ENCODE measurements around the gene TEKT3.
A peak's percentile ranks its signal among the peaks of the same experiment; 100 is the strongest.

The TEKT3 gene

GRCh38 chr17:15342460-15342859 is 1.1 kb upstream of the TEKT3 start:
- H3K4me3 ChIP-seq (replicated peaks; ENCODE audit: low read depth, low read length): no peak overlapping the region
- DNase-seq (ENCODE audit: extremely low read depth, low read depth): no peak
- TF ChIP-seq CTCF (IDR thresholded peaks at IDR 0.05; ENCODE audit: low read depth, low read length, missing control alignments): no peak

- peak overlapping the region; percentile 42 for H3K4me3 ChIP-seq (replicated peaks; ENCODE audit: low read depth, low read length)
- TF ChIP-seq CTCF (IDR thresholded peaks at IDR 0.05; ENCODE audit: low read depth, low read length, missing control alignments): no peak
- no peak for DNase-seq (ENCODE audit: extremely low read depth, low read depth)
These were observed 569 bp upstream of the TEKT3 start for GRCh38 chr17:15341966-15342365.

- TF ChIP-seq CTCF (IDR thresholded peaks at IDR 0.05; ENCODE audit: low read depth, low read length, missing control alignments): no peak
- no peak for DNase-seq (ENCODE audit: extremely low read depth, low read depth)
- H3K4me3 ChIP-seq (replicated peaks; ENCODE audit: low read depth, low read length): peak overlapping the region; percentile 42
These were observed 431 bp downstream of the TEKT3 start for GRCh38 chr17:15340966-15341365.

GRCh38 chr17:15335446-15335845 is 6.0 kb downstream of the TEKT3 start:
- H3K4me3 ChIP-seq (replicated peaks; ENCODE audit: low read depth, low read length): no peak overlapping the region
- DNase-seq (ENCODE audit: extremely low read depth, low read depth): no peak
- no peak for TF ChIP-seq CTCF (IDR thresholded peaks at IDR 0.05; ENCODE audit: low read depth, low read length, missing control alignments)

- no peak for DNase-seq (ENCODE audit: extremely low read depth, low read depth)
- TF ChIP-seq CTCF (IDR thresholded peaks at IDR 0.05; ENCODE audit: low read depth, low read length, missing control alignments): no peak
- no peak overlapping the region for H3K4me3 ChIP-seq (replicated peaks; ENCODE audit: low read depth, low read length)
These were observed 7.1 kb downstream of the TEKT3 start for GRCh38 chr17:15334266-15334665.

- no peak overlapping the region for H3K4me3 ChIP-seq (replicated peaks; ENCODE audit: low read depth, low read length)
- DNase-seq (ENCODE audit: extremely low read depth, low read depth): no peak
- TF ChIP-seq CTCF (IDR thresholded peaks at IDR 0.05; ENCODE audit: low read depth, low read length, missing control alignments): no peak
These were observed 9.1 kb downstream of the TEKT3 start for GRCh38 chr17:15332338-15332737.

DNA sequence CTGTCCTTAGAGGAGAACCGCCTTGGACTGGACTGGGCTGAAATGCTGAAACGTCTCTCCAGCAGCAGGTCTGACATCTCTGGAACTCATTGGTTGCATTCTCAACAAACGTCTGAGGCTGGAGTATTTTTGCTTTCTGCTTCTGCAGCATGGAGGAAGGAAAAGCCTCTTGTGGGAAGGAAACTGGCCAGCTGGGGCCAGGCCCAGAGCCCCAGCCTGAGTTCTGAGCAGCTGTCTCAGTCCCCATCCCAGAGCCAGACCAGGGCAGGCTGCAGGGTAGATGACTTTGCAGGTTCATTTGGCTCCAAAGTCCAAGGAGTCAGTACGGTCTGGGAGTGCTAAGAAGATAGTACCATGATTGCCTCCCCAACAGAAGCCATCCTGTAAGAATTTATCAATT is 18.3 kb downstream of the TEKT3 start:
- no peak overlapping the region for H3K4me3 ChIP-seq (replicated peaks; ENCODE audit: low read depth, low read length)
- TF ChIP-seq CTCF (IDR thresholded peaks at IDR 0.05; ENCODE audit: low read depth, low read length, missing control alignments): no peak
- DNase-seq (ENCODE audit: extremely low read depth, low read depth): no peak

All from HFF-Myc (cell line).